Smooth muscle cell (in vitro differentiated cells): ENCODE data around the gene CDC34. TPM values are rescaled to one million over a fixed set of nuclear protein-coding genes. Genes with fewer than 3 reads are reported as not detected.

Experiments
- DNase-seq: peaks from one replicate; lab custom pipeline; 2025; ENCODE audit not compliant: unreplicated experiment; lab: John Stamatoyannopoulos, UW
- H2AFZ ChIP-seq: fragments of 200-600 bp; sonication (generic); 2 replicates; pipeline ENCODE4 v1.6.0; 2016; ENCODE audit warnings: antibody characterized with exemption, low read depth, mild to moderate bottlenecking
- H3F3A ChIP-seq: fragments of 200-600 bp; sonication (generic); 2 replicates; pipeline ENCODE4 v1.6.0; 2017; ENCODE audit warnings: antibody characterized with exemption, low read depth
- H3K27ac ChIP-seq: fragments of 200-600 bp; sonication (generic); 2 replicates; pipeline ENCODE4 v1.5.1; 2016; ENCODE audit warnings: low read depth, mild to moderate bottlenecking
- H3K27me3 ChIP-seq: fragments of 200-600 bp; sonication (generic); 2 replicates; pipeline ENCODE4 v1.6.1; 2016; ENCODE audit warnings: low read depth, mild to moderate bottlenecking
- H3K36me3 ChIP-seq: fragments of 200-600 bp; sonication (generic); 2 replicates; pipeline ENCODE4 v1.5.1; 2016; ENCODE audit warnings: low read depth
- H3K4me1 ChIP-seq: fragments of 200-600 bp; sonication (generic); 2 replicates; pipeline ENCODE4 v1.5.1; 2016; ENCODE audit warnings: low read depth
- H3K4me2 ChIP-seq: fragments of 200-600 bp; sonication (generic); 2 replicates; pipeline ENCODE4 v1.6.0; 2016; ENCODE audit warnings: mild to moderate bottlenecking
- H3K4me3 ChIP-seq: fragments of 200-600 bp; sonication (generic); 2 replicates; pipeline ENCODE4 v1.5.1; 2016; ENCODE audit warnings: mild to moderate bottlenecking
- H3K79me2 ChIP-seq: fragments of 200-600 bp; sonication (generic); 2 replicates; pipeline ENCODE4 v1.6.0; 2016; ENCODE audit warnings: low read depth, mild to moderate bottlenecking
- H3K9ac ChIP-seq: fragments of 200-600 bp; sonication (generic); 2 replicates; pipeline ENCODE4 v1.6.0; 2016; ENCODE audit warnings: low read depth
- H3K9me3 ChIP-seq: fragments of 200-600 bp; sonication (generic); replicated peaks from 2 replicates; pipeline ENCODE4 v1.5.1; 2016; ENCODE audit warnings: low read depth
- H4K20me1 ChIP-seq: fragments of 200-600 bp; sonication (generic); 2 replicates; pipeline ENCODE4 v1.6.0; 2016; ENCODE audit warnings: low read depth
- WGBS: methylation state at CpG from one replicate; pipeline ENCODE4 v1.1.7; 2016; ENCODE audit warnings: low lambda C conversion rate; 5-methylcytosine and 5-hydroxymethylcytosine counted together
- polyA plus RNA-seq: library from polyadenylated mRNA; unstranded; fragments of >200 nt; fragmentation: Nextera tagmentation; extraction: Ambion mirVana; gene quantifications from 2 replicates; pipeline ENCODE4 v1.2.1, GENCODE V29; 2016
- total RNA-seq: library from RNA; depleted of rRNA; stranded (reverse); fragments of >200 nt; gene quantifications from 2 replicates; pipeline ENCODE4 v1.2.3, GENCODE V29; 2014
- TF ChIP-seq, protein P1 (sequence below): fragments of 200-600 bp; sonication (generic); IDR thresholded peaks from 2 replicates; pipeline ENCODE4 v1.5.1; 2017; ENCODE audit warnings: borderline replicate concordance, mild to moderate bottlenecking, antibody characterized with exemption; ENCODE audit not compliant: insufficient read depth, poor library complexity, severe bottlenecking

Gene CDC34
- total and polyA plus RNA-seq, 2 experiments from 2014 or later = 67.7 to 151 TPM

DNA sequence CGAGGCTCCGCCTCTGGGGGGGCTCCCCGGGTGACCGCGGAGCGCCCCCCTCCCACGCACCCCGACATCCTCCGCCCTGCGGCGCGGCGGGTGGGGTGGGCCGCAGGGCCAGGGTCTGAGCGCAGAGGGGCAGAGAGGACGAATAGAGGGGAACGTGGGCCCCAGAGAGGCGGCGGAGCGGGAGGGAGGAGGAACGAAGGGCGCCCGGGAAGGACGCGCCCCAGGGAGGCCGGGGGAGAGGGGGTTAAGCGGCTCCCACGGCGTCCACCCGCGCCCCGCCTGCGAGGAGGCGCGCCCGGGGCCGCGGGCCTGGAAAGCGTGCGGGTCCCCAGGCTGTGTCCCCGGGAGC, 59.2 kb downstream of the CDC34 start:
- 21% methylated on average over 17 of the region's 41 CpGs for WGBS
- no peak overlapping the region for H3K4me3 ChIP-seq
- peaks cover 22% of the 10 kb centered on the region for H4K20me1 ChIP-seq
- no peaks in the 10 kb centered on the region for H3K36me3 ChIP-seq
- peak overlapping the region; percentile 80 for H3K4me2 ChIP-seq
- H3K9me3 ChIP-seq = no peaks in the 10 kb centered on the region
- H3K79me2 ChIP-seq = no peaks in the 10 kb centered on the region
- H3K4me1 ChIP-seq = peaks cover 4% of the 10 kb centered on the region
- H3K27ac ChIP-seq = no peak overlapping the region
- TF ChIP-seq, protein P1, sequence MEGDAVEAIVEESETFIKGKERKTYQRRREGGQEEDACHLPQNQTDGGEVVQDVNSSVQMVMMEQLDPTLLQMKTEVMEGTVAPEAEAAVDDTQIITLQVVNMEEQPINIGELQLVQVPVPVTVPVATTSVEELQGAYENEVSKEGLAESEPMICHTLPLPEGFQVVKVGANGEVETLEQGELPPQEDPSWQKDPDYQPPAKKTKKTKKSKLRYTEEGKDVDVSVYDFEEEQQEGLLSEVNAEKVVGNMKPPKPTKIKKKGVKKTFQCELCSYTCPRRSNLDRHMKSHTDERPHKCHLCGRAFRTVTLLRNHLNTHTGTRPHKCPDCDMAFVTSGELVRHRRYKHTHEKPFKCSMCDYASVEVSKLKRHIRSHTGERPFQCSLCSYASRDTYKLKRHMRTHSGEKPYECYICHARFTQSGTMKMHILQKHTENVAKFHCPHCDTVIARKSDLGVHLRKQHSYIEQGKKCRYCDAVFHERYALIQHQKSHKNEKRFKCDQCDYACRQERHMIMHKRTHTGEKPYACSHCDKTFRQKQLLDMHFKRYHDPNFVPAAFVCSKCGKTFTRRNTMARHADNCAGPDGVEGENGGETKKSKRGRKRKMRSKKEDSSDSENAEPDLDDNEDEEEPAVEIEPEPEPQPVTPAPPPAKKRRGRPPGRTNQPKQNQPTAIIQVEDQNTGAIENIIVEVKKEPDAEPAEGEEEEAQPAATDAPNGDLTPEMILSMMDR = no peak
- no peak overlapping the region for H3K9ac ChIP-seq
- no peak for DNase-seq
- no peak overlapping the region for H2AFZ ChIP-seq
- H3F3A ChIP-seq = no peaks in the 10 kb centered on the region
- peaks cover 31% of the 10 kb centered on the region for H3K27me3 ChIP-seq

DNA sequence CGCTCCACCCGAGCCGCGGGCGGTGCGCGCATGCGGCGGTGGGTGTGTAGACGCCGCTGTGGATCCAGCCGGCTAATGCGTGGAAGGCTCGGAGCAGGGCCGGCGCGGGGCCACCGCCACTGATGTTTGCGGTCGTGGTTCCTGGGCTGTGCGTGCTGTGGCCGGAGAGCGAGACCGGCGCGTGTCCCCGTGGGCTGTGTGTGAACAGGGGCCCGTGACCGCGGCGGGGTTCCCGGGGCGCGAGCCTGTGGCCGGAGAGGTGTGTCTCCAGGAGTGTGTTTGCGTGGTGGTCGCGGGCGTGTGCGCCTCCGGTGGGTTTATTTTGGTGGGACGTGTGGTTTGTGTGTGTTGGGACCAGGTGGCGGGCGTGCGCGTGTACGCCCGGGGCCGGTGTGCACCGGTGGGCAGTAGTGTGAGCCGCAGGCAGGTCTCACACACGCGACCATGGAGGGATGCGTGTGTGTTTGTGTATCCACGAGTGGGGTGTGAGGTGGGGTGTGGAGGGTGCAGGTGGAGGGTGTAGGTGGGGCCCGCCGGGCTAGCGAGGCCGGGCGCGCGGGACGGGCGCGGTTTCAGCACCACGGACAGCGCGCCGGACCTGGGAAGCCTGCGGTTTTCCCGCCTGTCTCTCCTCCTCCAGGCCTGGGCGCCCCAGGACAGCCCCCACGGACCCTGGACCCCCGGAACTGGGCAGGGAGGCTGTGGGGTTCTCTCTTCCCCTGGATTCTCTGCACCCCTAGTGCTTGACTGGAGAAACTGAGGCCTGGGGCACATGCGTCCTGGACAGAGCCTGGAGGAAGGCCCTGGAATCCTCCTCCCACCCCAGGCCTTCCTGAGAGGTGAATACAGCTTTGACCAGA, 59.8 kb downstream of the CDC34 start:
- H4K20me1 ChIP-seq = peaks cover 22% of the 10 kb centered on the region
- no peak overlapping the region for H3K4me3 ChIP-seq
- H3F3A ChIP-seq = no peaks in the 10 kb centered on the region
- H3K4me1 ChIP-seq = peaks cover 4% of the 10 kb centered on the region
- no peak overlapping the region for H3K4me2 ChIP-seq
- H3K27ac ChIP-seq = no peak overlapping the region
- no peaks in the 10 kb centered on the region for H3K9me3 ChIP-seq
- H3K79me2 ChIP-seq = no peaks in the 10 kb centered on the region
- H2AFZ ChIP-seq = no peak overlapping the region
- no peak for DNase-seq
- H3K9ac ChIP-seq = no peak overlapping the region
- H3K36me3 ChIP-seq = no peaks in the 10 kb centered on the region
- 46% methylated on average over 65 of the region's 75 CpGs for WGBS
- peaks cover 31% of the 10 kb centered on the region for H3K27me3 ChIP-seq
- TF ChIP-seq, protein P1 = no peak

Other genes starting within 250 kb of the CDC34 start
- 6.0 and 6.2 TPM in 2 replicates for gene PLPP2, start 240.4 kb upstream of the CDC34 start, total RNA-seq
- 4.8 and 15.1 TPM in 2 replicates for gene PLPP2, start 240.4 kb upstream of the CDC34 start, polyA plus RNA-seq
- 12.7 and 16.3 TPM in 2 replicates for gene MIER2, start 187.0 kb upstream of the CDC34 start, total RNA-seq
- 79.5 and 79.7 TPM in 2 replicates for gene MIER2, start 187.0 kb upstream of the CDC34 start, polyA plus RNA-seq
- gene C2CD4C, start 122.6 kb upstream of the CDC34 start, total RNA-seq = 0.63 and 1.7 TPM in 2 replicates
- 3.7 and 3.8 TPM in 2 replicates for gene C2CD4C, start 122.6 kb upstream of the CDC34 start, polyA plus RNA-seq
- gene SHC2, start 70.7 kb upstream of the CDC34 start, total RNA-seq = 10.8 and 15.6 TPM in 2 replicates
- gene SHC2, start 70.7 kb upstream of the CDC34 start, polyA plus RNA-seq = 29.3 and 34.5 TPM in 2 replicates
- gene MADCAM1, start 35.3 kb upstream of the CDC34 start, total RNA-seq = not detected in 2 replicates
- 0.24 TPM in 1 of 2 replicates, not detected in the other for gene MADCAM1, start 35.3 kb upstream of the CDC34 start, polyA plus RNA-seq
- gene TPGS1, start 24.3 kb upstream of the CDC34 start, total RNA-seq = 14.6 and 20.5 TPM in 2 replicates
- gene TPGS1, start 24.3 kb upstream of the CDC34 start, polyA plus RNA-seq = 49.3 and 51.3 TPM in 2 replicates
- gene GZMM, start 12.3 kb downstream of the CDC34 start, total RNA-seq = not detected in 2 replicates
- 0.23 and 0.64 TPM in 2 replicates for gene GZMM, start 12.3 kb downstream of the CDC34 start, polyA plus RNA-seq
- 431 and 469 TPM in 2 replicates for gene BSG, start 40.8 kb downstream of the CDC34 start, total RNA-seq
- gene BSG, start 40.8 kb downstream of the CDC34 start, polyA plus RNA-seq = 971 and 1,057 TPM in 2 replicates
- 0.27 and 0.81 TPM in 2 replicates for gene HCN2, start 58.1 kb downstream of the CDC34 start, total RNA-seq
- gene HCN2, start 58.1 kb downstream of the CDC34 start, polyA plus RNA-seq = 0.12 and 0.49 TPM in 2 replicates
- gene POLRMT, start 101.8 kb downstream of the CDC34 start, total RNA-seq = 15.2 and 23.8 TPM in 2 replicates
- 65.3 and 74.2 TPM in 2 replicates for gene POLRMT, start 101.8 kb downstream of the CDC34 start, polyA plus RNA-seq
- gene FGF22, start 108.1 kb downstream of the CDC34 start, total RNA-seq = not detected in 2 replicates
- gene FGF22, start 108.1 kb downstream of the CDC34 start, polyA plus RNA-seq = 0.18 TPM in 2 replicates
- gene RNF126, start 131.5 kb downstream of the CDC34 start, total RNA-seq = 19.8 and 24.6 TPM in 2 replicates
- gene RNF126, start 131.5 kb downstream of the CDC34 start, polyA plus RNA-seq = 55.7 and 60.4 TPM in 2 replicates
- gene FSTL3, start 144.6 kb downstream of the CDC34 start, total RNA-seq = 117 and 132 TPM in 2 replicates
- 153 and 172 TPM in 2 replicates for gene FSTL3, start 144.6 kb downstream of the CDC34 start, polyA plus RNA-seq
- not detected in 2 replicates for gene PRSS57, start 163.7 kb downstream of the CDC34 start, total RNA-seq
- gene PRSS57, start 163.7 kb downstream of the CDC34 start, polyA plus RNA-seq = not detected in 2 replicates
- 11.1 and 17.1 TPM in 2 replicates for gene PALM, start 177.2 kb downstream of the CDC34 start, total RNA-seq
- gene PALM, start 177.2 kb downstream of the CDC34 start, polyA plus RNA-seq = 16.6 and 21.3 TPM in 2 replicates
- gene MISP, start 219.4 kb downstream of the CDC34 start, total RNA-seq = 1.7 and 10.2 TPM in 2 replicates
- gene MISP, start 219.4 kb downstream of the CDC34 start, polyA plus RNA-seq = 1.2 and 8.0 TPM in 2 replicates